DMS114 treated with DMSO at 0.1 percent for 48 hours (cell line): ENCODE measurements around the gene GPC3.

Experiments
- DNase-seq: peaks from one replicate; lab custom pipeline; 2025; ENCODE audit not compliant: unreplicated experiment; lab: John Stamatoyannopoulos, UW

The GPC3 gene

DNA sequence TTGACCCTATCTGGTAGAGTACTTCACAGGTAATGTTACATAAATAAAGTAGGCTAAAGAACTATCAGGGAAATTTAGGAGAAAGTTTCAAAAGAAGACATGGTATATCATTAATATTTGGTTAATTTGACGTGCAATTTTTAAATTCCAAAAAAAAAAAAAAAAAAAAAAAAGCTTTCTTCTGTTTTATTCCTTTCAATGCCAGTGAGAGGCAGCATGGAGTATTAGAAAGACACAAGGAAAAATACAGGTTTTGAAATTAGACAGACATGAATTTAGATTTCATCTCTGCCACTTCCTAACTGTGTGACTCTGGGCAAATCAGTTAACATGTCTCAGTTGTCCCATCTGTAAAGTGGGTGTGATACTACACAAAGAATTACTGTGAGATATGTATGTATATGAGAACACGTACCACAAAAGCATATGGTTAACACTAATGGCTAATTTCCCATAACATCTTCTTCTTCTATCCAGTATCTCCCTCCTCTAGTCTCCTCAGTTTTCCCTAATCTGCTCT, 132.5 kb downstream of the GPC3 start:
- no peak for DNase-seq

DNA sequence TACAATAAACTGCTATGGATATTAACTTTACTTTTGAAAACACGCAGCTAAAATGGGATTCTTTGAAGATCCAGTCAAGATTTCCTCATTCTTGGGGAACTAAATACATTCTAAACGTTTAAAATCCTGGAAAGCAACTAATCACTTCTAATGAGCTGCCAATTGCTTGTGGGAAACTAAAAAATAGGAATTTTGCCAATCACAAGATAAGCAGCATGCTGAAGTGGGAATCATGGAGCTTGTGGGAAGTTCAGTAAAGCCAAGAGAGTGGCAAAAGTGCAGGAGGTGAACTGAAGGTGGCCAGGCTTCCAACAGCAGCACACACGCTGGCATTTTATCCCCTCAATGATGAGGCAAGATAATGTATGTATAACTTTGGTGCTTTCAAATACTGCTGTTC, 133.0 kb downstream of the GPC3 start:
- no peak for DNase-seq

DNA sequence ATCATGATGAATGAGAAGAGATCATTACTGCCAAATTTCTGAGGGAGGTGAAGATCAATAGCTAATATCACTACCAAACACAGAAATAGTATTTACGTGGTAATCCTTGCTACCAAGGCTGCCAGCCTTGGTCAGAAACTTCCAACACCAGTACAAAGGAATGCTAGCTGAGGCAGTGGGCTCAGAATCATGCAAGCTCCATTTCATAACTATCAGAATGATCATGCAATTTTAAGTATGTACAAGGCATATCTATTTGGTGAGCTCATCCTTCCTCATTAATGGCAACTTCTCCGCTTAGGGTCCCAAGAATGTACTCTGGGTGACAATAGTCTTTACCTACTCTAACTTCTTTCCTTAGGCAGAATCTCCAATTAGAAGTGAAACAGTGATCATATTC, 135.0 kb downstream of the GPC3 start:
- DNase-seq: no peak

DNA sequence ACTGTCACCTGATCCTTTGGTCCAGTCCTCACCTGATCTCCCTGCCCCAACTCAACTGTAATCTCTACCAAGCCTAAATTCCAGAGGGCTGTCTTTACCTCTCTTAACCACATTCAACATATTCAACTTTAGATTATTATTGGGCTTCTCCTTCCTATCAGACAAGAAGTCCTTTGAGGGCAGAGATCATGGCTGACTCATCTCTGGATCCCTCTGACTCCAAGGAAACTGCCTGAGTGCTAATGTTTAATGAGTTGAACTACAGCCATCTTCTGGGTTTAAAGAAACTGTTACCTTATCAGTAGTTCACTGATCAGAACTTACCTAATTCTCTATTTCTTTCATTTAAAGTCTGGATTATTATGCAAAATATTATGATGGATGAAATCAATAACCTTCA, 135.7 kb downstream of the GPC3 start:
- DNase-seq: no peak

DNA sequence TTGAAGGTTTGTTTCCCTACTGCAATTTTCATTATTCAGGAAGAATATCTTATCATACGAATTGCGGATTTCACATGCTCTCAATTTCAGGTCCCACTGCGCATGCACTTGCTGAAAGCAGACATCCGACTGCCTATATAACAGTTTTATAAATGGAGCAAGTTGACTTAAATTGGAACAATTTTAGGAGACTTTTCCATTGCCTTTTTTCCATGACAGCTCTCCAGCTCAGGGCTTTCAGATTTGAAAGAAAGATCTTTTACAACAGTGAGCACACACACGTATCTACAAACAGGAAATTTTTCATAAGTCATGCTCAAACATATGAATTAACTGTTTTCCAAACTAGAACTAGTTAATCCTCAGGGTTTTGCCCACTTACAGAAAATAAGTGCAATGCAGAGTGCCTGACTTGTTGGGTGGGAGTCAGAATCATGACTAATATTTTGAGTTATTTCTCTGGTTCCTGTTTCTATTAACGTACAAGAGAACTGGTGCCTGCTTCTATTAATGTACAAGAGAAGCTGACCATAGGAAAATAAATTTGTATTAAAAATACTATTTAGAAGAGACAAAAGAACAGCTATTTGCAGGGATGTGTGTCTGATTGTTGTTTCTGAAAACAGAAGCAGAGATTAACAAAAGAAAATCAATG, 137.9 kb downstream of the GPC3 start:
- no peak for DNase-seq

DNA sequence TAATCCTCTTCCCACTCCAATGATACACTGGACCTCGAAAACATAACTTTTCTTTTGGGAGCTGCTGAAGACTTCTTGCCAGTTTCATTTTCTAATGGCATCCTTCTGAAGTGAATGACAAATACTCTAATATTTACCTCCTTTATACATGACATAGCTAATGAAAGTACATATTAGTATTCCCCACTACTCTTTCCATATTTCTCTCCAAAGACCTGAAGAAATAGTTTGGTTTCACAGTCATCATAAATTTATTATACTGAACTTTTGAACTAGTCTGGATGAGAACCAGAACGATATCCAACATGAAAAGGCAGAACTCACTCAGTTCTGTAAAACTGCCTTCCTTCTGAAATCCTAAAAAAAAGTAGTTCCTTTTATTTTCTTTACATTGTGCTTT, 139.1 kb downstream of the GPC3 start:
- DNase-seq: no peak

DNA sequence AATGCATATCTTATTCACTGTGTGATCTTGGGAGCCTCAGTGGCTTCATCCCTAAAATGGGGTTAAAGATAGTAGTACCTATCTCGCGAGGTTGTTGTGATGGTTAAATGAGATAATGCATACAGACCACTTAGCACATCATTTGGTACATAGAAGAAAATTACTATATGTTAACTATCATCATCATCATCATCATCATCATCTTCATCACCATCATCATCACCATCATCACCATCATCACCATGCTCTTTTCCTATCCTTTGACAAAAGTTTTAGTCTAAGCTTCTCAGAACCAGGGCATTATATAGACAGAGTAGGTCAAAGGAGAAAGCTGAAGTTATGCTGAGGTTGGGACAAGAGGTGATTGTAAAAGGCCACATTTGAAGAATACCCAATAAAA, 145.0 kb downstream of the GPC3 start:
- DNase-seq: no peak

DNA sequence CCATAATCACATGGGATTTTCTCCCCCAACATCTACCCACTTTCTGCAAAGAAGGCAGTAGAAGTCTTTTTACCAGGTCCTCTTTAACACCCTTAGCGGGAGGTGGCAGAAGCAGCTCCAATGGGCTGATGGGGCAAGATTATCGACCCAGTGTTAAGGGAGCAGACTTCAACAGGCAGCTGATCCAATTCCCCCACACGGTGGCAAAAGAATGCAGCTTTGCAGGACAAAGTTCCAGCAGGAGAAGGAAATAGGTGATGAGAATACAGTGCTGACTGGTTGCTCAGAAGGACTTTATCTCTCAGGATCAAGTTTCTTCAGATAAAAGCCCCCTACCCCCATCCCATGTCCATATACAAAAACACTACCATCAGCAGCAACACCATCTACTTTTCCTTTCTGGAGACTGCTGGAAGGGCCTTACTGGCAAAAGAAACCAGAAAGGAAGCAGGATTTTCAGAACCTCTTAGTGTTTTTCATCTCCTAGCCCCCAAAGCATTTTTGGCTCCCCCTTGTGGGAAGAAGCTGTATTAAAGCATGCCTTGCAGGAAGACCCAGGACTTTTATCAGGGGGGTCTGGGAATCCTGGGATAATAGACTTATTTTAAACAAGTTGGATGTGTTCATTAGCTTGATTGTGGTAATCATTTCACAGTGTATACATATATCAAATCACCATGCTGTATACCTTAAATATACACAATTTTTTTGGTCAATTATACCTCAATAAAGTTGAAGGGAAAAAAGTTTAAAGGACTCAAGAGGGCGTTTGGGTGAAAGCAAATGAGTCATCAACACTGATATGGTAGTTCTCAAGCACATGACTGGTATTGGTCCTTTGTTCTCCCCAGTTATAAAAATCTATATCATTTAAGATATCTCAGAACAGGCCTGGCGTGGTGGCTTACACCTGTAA, 146.4 kb downstream of the GPC3 start:
- DNase-seq: no peak

DNA sequence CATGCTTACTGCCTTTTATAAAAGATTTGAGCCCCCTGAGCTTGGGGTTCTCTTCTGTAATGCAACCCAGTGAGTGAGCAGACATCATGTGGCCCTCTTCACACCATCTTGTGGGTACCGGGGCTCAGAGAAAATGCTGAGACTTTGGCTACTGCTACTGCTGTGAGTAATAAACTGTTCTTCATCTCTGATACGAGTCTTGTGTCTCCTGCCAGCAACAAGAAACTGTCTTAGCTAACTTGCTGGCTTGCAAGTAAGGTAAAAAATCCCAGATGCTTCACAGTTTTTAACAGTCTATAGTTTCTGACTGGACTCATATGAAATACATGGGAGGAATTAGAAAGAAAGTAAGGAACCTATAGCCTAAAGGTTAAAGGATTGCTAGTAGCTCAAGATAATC, 148.3 kb downstream of the GPC3 start:
- DNase-seq: no peak

DNA sequence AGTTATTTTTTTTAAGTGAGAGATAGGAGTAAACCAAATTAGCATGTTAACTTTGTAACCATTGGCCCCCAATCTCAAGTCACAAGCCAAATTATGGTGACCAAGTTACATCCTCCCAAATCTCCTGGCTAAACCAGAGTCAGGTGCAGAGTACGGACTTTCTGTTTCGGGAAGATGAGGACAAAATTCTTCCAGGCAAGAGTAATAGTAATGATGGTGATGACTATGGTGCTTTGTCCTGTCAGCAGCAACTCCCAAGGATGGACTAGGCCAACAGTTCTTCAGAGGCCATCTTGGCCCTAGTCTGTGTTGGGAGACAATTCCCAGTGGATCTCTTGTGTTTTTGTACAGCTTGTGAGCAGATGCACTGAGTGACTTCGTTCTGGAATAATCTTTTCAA, 148.8 kb downstream of the GPC3 start:
- no peak for DNase-seq

DNA sequence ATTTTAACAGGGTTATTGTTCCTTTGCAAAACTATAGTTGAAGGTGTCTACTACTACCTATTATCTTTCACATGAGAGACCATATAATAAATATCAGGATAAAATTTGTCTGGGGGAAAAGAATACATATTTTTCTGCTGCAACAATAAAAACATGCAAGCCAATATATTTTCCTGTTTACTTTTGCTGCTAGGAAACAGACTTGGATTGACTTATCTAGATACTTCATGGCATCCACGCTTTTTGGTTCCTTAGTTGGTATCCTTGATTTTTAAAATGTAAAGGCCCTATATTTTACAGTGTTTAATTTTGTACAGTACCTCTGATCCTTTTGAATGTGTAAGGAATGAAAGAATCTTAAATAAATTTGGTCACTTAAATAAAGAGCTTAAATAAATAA, 150.6 kb downstream of the GPC3 start:
- DNase-seq: no peak

DNA sequence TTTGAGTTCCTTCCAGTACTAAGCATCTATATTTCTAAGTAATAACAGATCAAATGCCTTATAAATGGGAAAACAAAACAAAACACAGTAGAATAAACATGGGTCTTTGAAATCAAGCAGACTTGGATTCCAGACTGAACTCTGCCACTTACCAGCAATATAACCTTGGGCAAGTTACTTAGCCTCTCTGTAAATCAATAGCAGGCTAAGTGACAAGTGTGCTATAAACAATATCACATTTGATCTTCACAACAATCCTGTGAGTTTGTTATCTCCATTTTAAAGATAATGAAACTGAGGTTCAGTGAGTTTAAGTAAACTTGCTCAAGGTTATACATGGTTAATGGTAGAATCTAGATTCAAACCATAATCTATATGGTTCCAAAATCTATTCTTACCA, 165.8 kb downstream of the GPC3 start:
- DNase-seq: no peak

DNA sequence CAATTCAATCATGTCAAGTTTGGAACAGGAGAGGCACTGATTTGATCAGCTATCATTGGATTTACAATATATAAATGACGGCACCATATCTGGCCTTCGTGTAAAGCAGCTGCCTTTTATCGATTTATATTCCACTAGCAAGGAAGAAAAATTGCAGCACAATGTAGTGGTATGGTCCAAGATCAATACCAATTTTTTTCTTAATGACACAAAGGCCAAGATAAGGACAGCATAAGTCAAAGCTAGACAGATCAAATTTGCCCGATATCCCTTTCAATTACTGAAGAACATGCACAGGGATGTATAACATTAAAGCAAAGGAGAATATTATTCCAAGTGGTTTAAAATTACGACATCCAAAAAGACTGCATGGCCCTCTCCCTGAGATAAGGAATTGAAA, 167.4 kb downstream of the GPC3 start:
- DNase-seq: no peak

DNA sequence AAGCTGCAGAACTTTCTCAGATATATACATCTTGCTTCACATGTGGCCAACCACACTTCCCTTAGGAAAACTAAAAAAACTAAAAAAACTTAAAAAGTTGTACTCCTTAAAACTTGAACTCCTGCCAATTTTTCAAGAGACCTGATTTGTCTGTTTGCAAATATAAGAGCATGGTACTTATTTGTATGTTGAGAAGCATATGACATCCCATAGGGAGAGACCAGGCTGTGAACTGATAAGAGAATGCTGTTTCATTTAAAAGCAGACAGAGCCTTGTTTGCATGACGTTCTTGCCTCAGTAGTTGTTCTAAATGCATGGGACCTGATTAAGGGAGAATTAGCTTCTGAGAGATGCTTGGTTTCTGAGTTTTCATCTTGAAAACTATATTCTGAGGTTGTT, 169.9 kb downstream of the GPC3 start:
- no peak for DNase-seq

DNA sequence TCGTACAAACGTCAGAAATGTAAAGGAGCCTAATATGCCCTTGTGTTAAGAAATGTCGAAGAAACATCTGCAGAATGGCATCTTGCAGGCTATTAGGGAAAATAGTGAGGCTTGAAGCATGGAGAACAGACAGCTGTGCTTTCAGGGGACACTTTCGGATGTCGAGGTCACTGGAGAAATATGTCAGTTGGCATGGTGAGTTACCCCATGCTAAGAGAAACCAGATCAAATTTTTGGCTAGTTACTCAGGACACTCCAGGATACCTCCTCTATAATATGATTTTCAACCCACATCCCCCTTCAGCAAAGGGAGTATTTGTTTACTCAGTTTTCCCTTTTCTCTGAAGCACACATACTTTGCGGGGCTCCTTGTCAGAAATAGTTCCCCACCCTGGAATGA, 171.4 kb downstream of the GPC3 start:
- DNase-seq: no peak

DNA sequence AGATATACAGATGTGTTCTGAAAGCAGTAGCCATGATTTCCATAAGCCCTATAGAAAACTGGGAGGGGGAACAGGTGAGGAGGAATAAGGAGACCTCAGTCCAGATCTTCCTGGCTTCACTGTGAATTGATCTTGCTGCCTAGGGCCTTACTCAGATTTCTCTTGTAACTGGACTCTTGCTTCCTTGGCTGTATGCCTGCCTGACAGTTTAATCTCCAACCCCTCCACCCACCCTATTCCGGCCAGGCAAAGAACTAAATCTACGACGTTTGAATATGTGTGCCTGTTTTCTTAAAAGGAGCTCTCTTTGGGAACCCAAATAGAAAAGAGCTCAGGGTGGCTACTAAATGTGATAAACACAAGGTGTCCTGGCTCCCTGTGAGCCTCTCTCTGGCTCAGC, 173.0 kb downstream of the GPC3 start:
- no peak for DNase-seq

DNA sequence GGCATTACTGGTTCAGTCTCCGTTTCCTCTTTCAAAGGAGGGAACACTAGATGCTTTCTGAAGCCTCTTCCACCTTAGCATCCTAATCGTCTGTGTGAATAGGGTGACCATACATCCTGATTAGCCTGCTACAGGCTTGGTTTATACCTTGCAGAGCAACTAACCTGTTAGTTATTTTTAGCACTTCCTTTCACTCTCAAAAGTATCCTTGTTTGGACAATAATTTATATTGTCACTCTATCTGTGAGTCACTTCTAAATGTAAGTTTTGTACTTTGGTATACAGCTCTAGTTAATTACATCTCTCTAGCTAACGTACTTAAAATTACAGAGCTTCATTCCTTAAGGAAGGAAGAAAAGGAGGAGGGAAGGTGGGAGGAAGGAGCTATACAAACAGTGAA, 174.5 kb downstream of the GPC3 start:
- no peak for DNase-seq

DNA sequence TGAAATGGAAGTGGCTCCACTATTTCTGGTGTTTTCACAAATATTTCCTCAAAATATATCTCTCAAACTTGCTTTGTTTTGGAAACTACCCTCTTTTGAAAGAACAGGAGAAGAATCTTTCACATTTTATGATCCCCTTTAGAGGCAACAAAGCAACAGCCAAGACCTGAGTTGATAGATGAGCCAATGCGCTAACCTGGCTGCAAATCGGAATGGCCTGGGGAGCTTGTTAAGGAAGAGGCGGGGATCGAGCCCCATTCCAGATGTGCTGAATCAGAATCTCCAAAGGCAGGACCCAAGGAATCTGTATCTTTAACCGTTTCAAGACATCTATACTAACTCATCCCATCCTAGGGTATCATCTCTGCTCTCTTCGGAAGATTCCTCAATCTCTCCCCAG, 181.3 kb downstream of the GPC3 start:
- no peak for DNase-seq

DNA sequence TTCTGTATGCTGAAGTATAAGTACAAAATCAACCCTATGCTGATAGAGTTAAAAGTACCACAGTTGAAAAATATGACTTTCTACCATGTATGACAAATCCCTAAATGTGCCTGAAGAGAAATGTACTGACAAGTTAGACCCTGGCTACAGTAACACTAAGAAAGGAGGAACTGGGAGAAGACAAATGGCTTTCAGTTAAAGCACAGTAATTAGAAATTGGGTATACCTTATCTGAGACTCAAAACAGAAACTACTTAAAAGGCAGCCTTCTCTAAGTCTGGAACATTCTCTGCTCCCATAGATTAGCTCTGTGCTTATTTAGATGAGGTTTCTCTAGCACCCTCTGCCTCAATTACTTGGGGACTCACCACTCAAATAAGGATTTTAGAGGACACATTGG, 189.1 kb downstream of the GPC3 start:
- no peak for DNase-seq

DNA sequence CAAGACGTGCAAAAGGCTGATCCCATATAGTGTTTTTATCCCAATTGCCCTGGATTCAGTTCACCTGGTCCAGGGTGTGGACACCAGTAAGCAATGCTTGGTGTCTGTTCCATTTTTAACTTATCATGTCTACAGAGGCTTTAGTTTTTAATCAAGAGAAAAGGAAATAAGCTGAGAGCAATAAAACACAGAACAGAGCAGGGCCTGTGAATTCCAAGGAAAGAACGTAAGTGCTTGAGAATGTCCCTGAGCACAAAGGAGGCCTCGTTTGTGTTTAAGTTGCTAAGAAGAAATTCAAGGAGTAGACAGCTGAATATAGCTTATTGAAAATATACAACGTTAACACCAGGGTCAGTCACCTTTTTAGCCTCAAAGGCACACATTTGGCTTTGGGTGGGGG, 191.3 kb downstream of the GPC3 start:
- DNase-seq: no peak

DNA sequence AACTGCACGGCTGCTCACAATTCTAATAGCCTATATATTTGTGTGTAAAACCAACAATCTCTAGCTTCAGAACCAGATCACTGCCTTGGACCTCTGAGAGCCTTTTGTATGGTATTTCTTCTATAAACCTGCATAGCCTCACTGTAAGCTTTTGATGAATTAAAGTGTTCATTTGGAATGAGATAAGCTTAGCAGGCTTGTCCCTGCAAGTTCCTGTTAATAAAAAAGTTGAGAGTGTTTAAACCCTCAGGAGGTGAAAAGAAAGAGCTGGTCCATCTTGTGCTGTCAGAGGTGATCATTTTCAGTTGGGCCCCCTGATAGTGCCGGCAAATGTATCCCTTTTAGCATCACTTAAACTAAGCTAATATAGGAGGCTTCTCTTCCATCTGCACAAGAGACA, 191.8 kb downstream of the GPC3 start:
- no peak for DNase-seq

DNA sequence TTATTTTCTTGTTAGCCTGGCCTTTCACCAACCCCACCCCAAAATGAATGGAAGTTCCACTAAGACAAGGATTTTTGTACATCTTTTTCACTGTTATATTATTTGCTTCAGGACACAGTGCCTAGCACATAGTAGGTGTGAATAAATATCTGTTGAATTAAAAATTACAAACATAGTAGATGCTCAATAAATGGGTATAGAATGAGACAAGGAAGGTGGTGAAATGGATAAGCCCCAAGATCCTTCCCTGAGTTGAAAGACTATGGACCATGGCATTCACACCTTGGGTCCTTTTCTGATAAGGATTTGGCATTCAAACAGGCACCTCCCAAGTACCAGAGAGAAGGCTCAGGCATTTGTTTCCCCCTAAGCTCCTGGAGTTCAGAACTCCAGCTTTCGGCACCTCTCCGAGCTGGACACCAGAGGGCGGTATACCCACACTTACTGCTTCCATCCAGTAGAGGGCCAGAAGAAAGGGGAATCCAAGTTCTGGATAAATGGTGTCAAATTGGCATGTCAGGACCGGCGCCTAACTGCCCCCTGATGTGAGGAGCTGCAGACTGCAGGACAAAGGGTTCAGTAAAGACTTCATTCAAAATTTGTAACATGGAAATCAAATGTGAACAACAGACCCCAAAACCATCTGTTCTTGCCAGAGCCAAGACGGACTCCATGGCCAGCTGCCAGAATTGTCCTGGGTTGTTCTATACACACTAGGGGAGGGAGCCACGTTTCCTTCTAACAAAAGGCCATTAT, 193.0 kb downstream of the GPC3 start:
- DNase-seq: peak; percentile 22
